Stimulated activated CD4-positive, alpha-beta T cell treated with anti-CD3 and anti-CD28 coated beads, Interleukin-15, amount 100 ng/mL, for 24 hours (primary cell): ENCODE results near the gene PSTPIP1.
"Not testable (repeated sequence)": the region's sequence is repeated elsewhere in the genome, so short reads cannot be mapped to it uniquely, and the experiment has no call there.

Source experiments
- DNase-seq: peaks from one replicate; pipeline ENCODE4 v3.0.0-alpha.2; 2020

The PSTPIP1 gene

DNA sequence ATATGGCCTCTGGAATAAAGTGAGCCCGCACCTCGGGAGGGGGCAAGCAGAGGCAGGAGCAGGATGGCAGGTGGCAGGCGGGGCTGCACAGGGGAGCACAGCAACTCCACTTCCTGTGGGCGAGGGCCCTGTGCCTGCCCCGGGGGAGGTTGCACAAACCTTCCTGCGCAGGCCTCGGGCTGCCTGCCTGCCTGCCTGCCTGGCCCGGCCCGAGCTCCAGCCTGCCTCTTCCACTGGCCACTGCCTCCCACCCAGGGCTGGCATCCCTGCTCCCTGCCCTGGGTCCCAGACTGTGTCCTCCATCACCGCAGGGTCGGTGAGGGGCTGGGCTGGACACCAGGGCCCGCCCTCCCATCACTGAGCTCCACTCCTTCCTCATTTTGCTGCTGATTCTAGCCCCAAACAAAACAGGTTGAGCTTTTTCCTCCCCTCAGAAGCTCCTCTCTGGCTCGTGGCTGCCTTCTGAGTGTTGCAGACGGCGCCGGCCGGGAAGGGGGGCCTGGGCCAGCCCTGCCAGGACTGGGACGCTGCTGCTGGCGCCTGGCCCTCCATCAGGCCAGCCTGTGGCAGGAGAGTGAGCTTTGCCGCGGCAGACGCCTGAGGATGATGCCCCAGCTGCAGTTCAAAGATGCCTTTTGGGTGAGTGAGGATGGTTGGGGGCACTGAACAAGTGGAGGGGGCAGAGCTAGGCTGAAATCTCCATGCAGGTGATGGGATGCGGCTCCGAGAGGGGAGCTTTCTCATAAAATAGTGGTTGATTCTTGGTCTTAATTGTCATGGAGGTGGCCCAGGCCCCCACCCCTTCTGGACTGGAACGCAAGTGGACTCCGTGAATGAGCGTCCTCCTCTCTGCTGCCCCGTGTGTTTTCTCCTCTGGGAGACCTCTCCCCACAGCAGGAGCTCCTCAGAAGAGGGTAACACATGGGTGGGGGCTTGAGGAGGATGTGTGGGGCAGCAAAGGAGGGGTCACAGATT lies at the start of gene PSTPIP1:
TSS of gene PSTPIP1 (plus strand) at position 156 of the 975 bp plus-strand sequence. CDS start at position 604, 448 bp downstream.
- DNase-seq, result peak; percentile 80

DNA sequence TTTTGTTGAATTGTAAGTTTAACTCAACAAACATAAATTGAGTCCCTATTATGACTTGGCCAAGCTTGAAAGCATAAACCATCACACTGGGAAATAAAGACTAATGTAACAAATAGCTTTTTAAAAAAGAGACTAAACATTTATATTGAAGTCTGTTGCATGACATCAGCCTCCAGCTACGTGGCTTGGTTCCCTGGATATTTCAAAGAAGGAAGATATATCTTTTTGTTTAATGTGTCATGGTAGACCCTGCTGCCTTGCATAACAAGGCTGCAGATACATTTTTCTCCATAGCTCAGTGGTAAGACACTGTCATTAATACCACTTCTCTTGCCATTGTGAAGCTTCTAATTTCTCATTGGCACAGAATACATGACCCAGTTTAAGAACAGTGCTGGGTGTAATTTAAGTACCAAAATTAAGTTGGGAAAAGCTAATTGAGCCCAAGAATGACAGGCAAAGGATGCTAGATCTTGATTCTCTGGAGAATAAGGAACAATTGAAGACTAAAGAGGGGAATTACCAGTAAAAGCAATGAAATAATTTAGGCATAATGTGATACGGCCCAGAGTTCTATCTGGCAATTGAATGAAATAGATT lies 49.3 kb upstream of the PSTPIP1 start:
- DNase-seq, result no peak

GRCh38 chr15:76947454-76947853 lies 47.5 kb upstream of the PSTPIP1 start:
- no peak for DNase-seq

DNA sequence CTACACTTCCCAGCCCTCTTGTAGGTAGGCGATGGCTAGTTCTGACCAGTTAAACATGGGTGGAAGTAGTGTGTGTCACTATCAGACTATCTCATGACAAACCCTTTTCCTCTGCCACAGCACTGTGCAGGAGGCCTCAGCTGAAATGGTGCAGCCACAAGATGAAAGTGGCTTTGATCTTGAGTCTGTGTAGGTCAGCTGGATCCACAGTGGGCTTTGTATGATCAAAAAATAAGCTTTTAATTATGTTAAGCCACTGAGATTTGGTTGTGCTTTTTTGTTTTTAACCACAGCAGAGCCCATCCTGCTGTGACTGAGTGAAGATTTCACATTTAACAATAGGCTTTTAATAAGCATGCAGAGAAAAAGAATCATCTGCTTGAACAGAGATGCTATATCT lies 43.7 kb upstream of the PSTPIP1 start:
- DNase-seq, result no peak

DNA sequence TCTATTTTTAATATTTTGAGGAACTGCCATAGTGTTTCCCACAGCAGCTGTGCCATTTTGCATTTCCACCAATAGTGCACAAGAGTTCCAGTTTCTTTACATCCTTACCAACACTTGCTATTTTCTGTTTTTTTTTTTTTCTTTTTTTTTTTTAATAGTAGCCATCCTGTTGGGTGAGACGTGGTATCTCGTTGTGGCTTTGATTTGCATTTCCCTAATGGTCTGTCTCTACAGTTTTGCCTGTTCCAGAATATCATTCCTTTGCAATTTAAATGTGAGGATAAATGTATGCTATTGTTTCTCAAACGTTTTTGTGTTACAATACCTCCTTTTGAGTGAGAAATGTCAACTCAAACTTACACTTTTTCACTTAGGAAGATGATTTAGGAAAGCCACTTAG lies 41.0 kb upstream of the PSTPIP1 start:
- no peak for DNase-seq

- DNase-seq, result no peak
Measured at GRCh38 chr15:76954744-76955143, 40.2 kb upstream of the PSTPIP1 start.

GRCh38 chr15:76961268-76962011 lies 33.5 kb upstream of the PSTPIP1 start:
- DNase-seq, result no peak

GRCh38 chr15:76962337-76963013 lies 32.5 kb upstream of the PSTPIP1 start:
- no peak for DNase-seq

DNA sequence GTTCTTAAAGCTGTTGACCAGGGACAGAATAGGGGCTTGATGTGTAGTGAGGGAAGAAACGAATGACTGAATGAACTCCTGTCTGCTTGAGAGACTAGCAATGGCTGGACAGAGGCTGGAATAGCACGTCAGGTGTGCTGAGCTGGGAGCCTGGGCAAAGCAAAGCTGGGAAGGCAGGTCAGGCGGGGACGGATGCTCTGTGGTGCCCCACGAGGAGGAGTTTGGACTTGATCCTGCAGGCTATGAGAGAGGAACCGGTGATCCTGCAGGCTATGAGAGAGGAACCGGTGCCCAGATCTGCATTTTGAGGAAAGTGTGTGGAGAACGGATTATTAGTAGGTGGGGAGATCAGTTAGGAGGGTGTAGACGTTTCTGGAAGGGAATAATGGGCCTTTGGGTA lies 31.3 kb upstream of the PSTPIP1 start:
- DNase-seq, result no peak

DNA sequence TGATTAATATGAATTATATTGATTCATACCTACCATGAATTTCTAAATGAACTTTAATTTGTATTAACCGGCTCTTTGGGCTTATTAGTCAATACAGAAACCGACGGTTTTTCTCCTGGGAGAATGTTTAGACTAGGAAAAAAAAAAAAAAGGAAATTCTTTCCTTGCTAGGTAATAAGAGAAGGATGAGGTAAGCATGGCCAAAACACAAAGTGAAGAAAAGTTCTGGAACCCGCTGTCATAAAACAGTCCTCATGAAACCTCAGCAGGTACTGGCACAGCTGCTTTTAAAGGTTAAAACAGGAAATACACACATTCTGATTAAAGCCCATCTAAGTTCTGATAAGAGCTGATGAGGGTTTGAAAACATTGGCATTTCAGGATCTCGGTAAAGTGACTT lies 30.8 kb upstream of the PSTPIP1 start:
- DNase-seq, result no peak

DNA sequence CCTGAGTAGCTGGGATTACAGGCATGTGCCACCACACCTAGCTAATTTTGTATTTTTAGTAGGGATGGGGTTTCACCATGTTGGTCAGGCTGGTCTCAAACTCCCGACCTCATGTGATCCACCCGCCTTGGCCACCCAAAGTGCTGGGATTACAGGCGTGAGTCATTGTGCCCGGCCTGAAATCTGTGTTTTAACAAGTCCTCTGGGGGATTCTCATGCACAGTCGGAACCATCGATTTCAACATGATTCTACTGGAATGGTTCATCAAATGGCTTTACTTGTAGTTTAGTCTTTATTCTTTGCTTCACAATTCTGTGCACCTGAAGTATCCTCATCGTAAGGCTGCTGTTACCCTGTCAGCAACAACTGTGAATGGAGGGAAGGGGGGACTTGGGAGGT lies 28.9 kb upstream of the PSTPIP1 start:
- not testable (repeated sequence) for DNase-seq

DNA sequence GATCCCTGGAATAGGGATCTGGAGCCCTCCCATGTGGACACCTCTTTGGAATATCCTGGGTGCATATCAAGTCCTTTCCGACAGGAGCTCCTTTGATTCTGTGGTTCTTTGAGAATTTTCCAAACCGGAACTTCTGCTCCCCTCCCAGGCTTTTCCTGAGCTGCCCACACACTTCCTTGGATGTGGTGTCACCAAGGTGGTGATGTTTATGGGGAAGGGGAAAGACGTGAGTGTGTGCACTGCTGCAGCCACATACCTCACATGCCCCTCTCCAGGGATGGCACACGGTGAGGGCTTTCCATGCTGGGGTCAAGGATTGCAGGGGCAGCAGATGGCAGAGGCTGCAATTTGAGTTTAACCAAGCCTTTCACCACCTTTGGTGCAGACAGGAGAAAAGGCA lies 27.9 kb upstream of the PSTPIP1 start:
- no peak for DNase-seq

DNA sequence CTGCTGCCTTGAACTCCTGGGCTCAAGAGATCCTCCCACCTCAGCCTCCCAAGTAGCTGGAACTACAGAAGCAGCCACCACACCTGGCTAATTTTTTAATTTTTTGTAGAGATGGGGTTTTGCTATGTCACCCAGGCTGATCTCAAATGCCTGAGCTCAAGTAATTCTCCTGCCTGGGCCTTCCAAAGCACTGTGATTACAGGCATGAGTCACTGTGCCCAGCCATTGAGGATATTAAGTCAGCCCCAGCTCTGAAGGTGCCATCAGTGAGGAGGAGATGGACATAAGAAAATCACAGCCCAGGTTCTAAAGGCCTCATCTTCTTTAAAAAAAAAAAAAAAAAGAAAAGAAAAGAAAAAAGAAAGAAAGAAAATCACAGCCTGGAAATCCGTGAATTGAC lies 26.6 kb upstream of the PSTPIP1 start:
- no peak for DNase-seq

- no peak for DNase-seq
Measured at GRCh38 chr15:76972389-76973361, 22.3 kb upstream of the PSTPIP1 start.

- peak; percentile 78 for DNase-seq
Measured at GRCh38 chr15:76973362-76973743, 21.6 kb upstream of the PSTPIP1 start.

GRCh38 chr15:76973906-76974305 lies 21.0 kb upstream of the PSTPIP1 start:
- no peak for DNase-seq

DNA sequence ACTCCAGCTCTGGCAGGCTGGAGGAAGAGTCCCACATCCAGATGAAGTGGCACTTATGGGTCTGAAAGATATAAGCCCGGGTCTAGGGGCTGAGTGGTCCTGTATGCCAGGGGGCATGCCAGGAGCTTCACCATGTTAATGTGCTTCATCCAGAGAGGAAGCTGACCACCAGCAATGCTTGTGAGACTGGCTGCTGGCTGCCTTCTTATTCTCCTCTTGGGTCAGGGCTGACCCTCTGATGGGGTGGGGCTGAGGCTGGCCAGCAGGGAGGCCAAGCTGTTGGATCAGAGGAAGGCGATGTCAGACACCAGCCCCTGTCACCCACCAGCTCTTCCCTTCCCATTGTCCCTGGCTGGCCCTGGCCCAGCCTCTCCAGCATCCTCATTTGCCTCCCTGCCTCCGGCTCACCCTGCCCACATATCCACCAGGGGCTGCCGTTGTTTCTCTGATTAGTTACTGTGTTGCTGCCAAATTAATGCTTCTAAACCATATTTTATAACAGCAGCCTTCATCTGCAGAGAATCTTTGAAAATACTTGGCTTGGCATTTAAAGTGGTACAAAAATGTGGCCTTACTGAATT lies 20.4 kb upstream of the PSTPIP1 start:
- DNase-seq, result no peak

- DNase-seq, result no peak
Measured at GRCh38 chr15:76976141-76976540, 18.8 kb upstream of the PSTPIP1 start.

GRCh38 chr15:76976572-76977270 lies 18.2 kb upstream of the PSTPIP1 start:
- peak; percentile 17 for DNase-seq

- DNase-seq, result no peak
Measured at GRCh38 chr15:76978522-76979330, 16.2 kb upstream of the PSTPIP1 start.
